MM.1S (cell line): ENCODE data around the gene RASSF6.
"Not testable (repeated sequence)": the region's sequence is repeated elsewhere in the genome, so short reads cannot be mapped to it uniquely, and the experiment has no call there.

Experiments used
- DNase-seq: peaks from one replicate; pipeline ENCODE4 v3.0.0-alpha.2; 2015
- H2AFZ ChIP-seq: fragments of 300-600 bp; sonication (generic); 2 replicates; pipeline ENCODE4 v1.6.0; 2016; ENCODE audit warnings: antibody characterized with exemption, low read length
- H3F3A ChIP-seq: fragments of 300-600 bp; sonication (generic); 2 replicates; pipeline ENCODE4 v1.6.1; 2016; ENCODE audit warnings: mild to moderate bottlenecking, antibody characterized with exemption, low read length, moderate library complexity, mixed read lengths; ENCODE audit not compliant: insufficient read depth
- H3K27ac ChIP-seq: fragments of 300-600 bp; sonication (generic); 2 replicates; pipeline ENCODE4 v1.5.1; 2016; ENCODE audit warnings: mild to moderate bottlenecking, low read length
- H3K27me3 ChIP-seq: fragments of 300-600 bp; sonication (generic); replicated peaks from 2 replicates; pipeline ENCODE4 v1.6.0; 2016; ENCODE audit warnings: low read length; ENCODE audit not compliant: insufficient read depth
- H3K36me3 ChIP-seq: fragments of 300-600 bp; sonication (generic); replicated peaks from 2 replicates; pipeline ENCODE4 v1.6.1; 2016; ENCODE audit warnings: mild to moderate bottlenecking, low read length, mixed read lengths; ENCODE audit not compliant: insufficient read depth
- H3K4me1 ChIP-seq: fragments of 300-600 bp; sonication (generic); 2 replicates; pipeline ENCODE4 v1.6.1; 2016; ENCODE audit warnings: low read length, mixed read lengths
- H3K4me2 ChIP-seq: fragments of 300-600 bp; sonication (generic); 2 replicates; pipeline ENCODE4 v1.6.0; 2016; ENCODE audit warnings: low read depth, low read length
- H3K4me3 ChIP-seq: fragments of 300-600 bp; sonication (generic); 2 replicates; pipeline ENCODE4 v1.5.1; 2016; ENCODE audit warnings: low read length, mixed read lengths
- H3K79me2 ChIP-seq: fragments of 300-600 bp; sonication (generic); 2 replicates; pipeline ENCODE4 v1.6.1; 2016; ENCODE audit warnings: mixed run types, low read length, mixed read lengths
- H3K9ac ChIP-seq: fragments of 300-600 bp; sonication (generic); 2 replicates; pipeline ENCODE4 v1.6.1; 2016; ENCODE audit warnings: low read length, mixed read lengths
- H3K9me2 ChIP-seq: fragments of 300-600 bp; sonication (generic); replicated peaks from 2 replicates; pipeline ENCODE4 v1.6.1; 2016; ENCODE audit warnings: mild to moderate bottlenecking, low read length, mixed read lengths; ENCODE audit not compliant: insufficient read depth
- H3K9me3 ChIP-seq: fragments of 300-600 bp; sonication (generic); replicated peaks from 2 replicates; pipeline ENCODE4 v1.6.1; 2016; ENCODE audit warnings: mild to moderate bottlenecking, low read length, mixed read lengths; ENCODE audit not compliant: insufficient read depth
- H4K20me1 ChIP-seq: fragments of 300-600 bp; sonication (generic); 2 replicates; pipeline ENCODE4 v1.6.1; 2016; ENCODE audit warnings: mild to moderate bottlenecking, low read length, moderate library complexity, mixed read lengths; ENCODE audit not compliant: insufficient read depth
- EZH2 ChIP-seq: fragments of 300-600 bp; sonication (generic); optimal IDR thresholded peaks from 2 replicates; pipeline ENCODE3; 2017; ENCODE audit warnings: low read depth, mild to moderate bottlenecking, antibody characterized with exemption, low read length, mixed read lengths
- EZH2phosphoT487 ChIP-seq: fragments of 300-600 bp; sonication (generic); IDR thresholded peaks from 2 replicates; pipeline ENCODE4 v1.6.1; 2018; ENCODE audit warnings: antibody characterized with exemption, low read length
- TF ChIP-seq, protein P1 (sequence below): fragments of 300-600 bp; sonication (generic); IDR thresholded peaks from 2 replicates; pipeline ENCODE4 v1.5.1; 2016; ENCODE audit warnings: antibody characterized with exemption, low read length, mixed read lengths

The RASSF6 gene

DNA sequence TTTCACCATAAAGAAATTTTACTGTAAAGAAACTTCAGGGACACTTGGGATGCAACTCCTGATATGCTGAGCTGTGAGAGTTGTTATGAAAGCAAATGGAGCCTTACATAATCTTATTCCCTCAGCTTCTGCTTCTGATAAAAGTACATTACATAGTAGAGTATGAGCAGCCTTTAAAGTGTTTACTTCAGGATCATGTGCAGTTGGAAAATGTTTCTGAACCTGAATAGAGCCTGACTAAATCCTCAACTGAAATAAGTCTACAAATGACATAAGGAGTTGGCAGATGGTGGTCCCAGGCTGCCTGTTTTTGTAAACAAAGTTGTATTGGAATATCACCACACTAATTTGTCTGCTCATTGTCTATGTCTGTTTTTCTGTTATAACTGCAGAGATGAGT lies 19.3 kb downstream of the RASSF6 start:
- Histone ChIP-seq H3K9me3 (no peaks in the 10 kb centered on the region), H3K9ac (no peak overlapping the region), H3K4me3 (no peak overlapping the region), H2AFZ (no peak overlapping the region), H3K4me2 (no peak overlapping the region), H4K20me1 (no peaks in the 10 kb centered on the region), H3K9me2 (no peaks in the 10 kb centered on the region), H3K4me1 (peaks cover 47% of the 10 kb centered on the region), H3K27ac (no peak overlapping the region), H3K27me3 (no peaks in the 10 kb centered on the region), H3K79me2 (no peaks in the 10 kb centered on the region), H3K36me3 (no peaks in the 10 kb centered on the region), H3F3A (peaks cover 17% of the 10 kb centered on the region)
- TF ChIP-seq EZH2 (no peak), EZH2phosphoT487 (no peak)
- TF ChIP-seq, protein P1, sequence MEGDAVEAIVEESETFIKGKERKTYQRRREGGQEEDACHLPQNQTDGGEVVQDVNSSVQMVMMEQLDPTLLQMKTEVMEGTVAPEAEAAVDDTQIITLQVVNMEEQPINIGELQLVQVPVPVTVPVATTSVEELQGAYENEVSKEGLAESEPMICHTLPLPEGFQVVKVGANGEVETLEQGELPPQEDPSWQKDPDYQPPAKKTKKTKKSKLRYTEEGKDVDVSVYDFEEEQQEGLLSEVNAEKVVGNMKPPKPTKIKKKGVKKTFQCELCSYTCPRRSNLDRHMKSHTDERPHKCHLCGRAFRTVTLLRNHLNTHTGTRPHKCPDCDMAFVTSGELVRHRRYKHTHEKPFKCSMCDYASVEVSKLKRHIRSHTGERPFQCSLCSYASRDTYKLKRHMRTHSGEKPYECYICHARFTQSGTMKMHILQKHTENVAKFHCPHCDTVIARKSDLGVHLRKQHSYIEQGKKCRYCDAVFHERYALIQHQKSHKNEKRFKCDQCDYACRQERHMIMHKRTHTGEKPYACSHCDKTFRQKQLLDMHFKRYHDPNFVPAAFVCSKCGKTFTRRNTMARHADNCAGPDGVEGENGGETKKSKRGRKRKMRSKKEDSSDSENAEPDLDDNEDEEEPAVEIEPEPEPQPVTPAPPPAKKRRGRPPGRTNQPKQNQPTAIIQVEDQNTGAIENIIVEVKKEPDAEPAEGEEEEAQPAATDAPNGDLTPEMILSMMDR = no peak
- DNase-seq = no peak

DNA sequence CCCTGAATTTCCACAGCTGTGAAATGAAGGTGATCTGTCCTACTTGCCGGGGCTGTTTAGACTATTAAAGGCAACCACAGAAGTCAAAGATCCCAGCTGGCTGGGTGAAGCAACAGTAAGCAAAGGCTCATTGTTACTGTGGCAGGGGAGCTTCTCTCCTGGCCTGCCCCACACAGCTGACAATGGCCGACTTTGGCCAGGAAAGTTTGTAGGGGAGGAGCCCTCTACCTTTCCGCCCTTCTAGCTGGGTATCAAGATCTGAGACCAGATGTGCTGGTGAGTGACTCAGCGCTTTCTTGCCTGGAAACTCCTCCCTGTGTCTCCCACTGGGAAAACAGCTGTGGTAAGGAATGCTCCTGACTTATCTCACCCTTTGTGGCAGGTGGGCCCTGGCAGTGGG lies 21.1 kb downstream of the RASSF6 start:
- Histone ChIP-seq H3K27ac (peak overlapping the region; percentile 79), H3K9me3 (no peaks in the 10 kb centered on the region), H3K36me3 (no peaks in the 10 kb centered on the region), H2AFZ (peak overlapping the region; percentile 76), H3K4me2 (peak overlapping the region; percentile 90), H3K9ac (peak overlapping the region; percentile 26; the same call in 1 of the 2 replicates), H3K79me2 (no peaks in the 10 kb centered on the region), H3K4me3 (peak overlapping the region; percentile 37), H4K20me1 (no peaks in the 10 kb centered on the region), H3K27me3 (no peaks in the 10 kb centered on the region), H3K9me2 (no peaks in the 10 kb centered on the region), H3K4me1 (peaks cover 47% of the 10 kb centered on the region), H3F3A (peaks cover 15% of the 10 kb centered on the region; the same call in 1 of the 2 replicates)
- DNase-seq = peak; percentile 56
- TF ChIP-seq EZH2 (no peak), EZH2phosphoT487 (no peak)
- TF ChIP-seq, protein P1 = no peak

DNA sequence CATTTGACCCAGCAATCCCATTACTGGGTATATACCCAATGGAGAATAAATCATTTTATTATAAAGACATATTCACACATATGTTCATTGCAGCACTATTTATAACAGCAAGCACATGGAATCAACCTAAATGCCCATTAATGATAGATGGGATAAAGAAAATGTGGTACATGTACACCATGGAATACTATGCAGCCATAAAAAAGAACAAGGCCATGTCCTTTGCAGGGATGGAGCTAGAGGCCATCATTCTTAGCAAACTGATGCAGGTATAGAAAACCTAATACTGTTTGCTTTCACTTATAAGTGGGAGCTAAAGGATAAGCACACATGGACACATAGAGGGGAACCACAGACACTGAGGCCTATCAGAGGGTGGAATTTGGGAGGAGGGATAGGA lies 22.6 kb downstream of the RASSF6 start:
- no peak overlapping the region for H3K9ac ChIP-seq
- no peak overlapping the region for H3K4me2 ChIP-seq
- no peak overlapping the region for H3K4me3 ChIP-seq
- H3K27ac ChIP-seq = no peak overlapping the region
- no peaks in the 10 kb centered on the region for H3K9me3 ChIP-seq
- H4K20me1 ChIP-seq = no peaks in the 10 kb centered on the region
- H3F3A ChIP-seq = peaks cover 15% of the 10 kb centered on the region; the same call in 1 of the 2 replicates
- H3K36me3 ChIP-seq = no peaks in the 10 kb centered on the region
- H3K4me1 ChIP-seq = peaks cover 47% of the 10 kb centered on the region
- H3K79me2 ChIP-seq = no peaks in the 10 kb centered on the region
- no peak overlapping the region for H2AFZ ChIP-seq
- DNase-seq = no peak
- H3K9me2 ChIP-seq = no peaks in the 10 kb centered on the region
- H3K27me3 ChIP-seq = no peaks in the 10 kb centered on the region
- TF ChIP-seq EZH2phosphoT487 (no peak), EZH2 (no peak)
- TF ChIP-seq, protein P1 = no peak

DNA sequence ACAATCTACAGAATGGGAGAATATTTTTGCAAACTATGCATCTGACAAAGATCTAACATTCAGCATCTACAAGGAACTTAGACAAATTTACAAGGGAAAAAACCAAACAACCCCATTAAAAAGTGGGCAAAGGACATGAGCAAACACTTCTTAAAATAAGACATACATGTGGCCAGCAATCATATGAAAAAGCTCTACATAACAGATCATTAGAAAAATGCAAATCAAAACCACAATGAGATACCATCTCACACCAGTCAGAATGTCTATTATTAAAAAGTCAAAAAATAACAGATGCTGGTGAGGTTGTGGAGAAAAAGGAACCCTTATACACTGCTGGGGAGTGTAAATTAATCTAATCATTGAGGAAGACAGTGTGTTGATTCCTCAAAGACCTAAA lies 23.1 kb downstream of the RASSF6 start:
- H3K4me1 ChIP-seq = peaks cover 47% of the 10 kb centered on the region
- H3K27me3 ChIP-seq, H3K36me3 ChIP-seq, H3K9me2 ChIP-seq, H3K4me2 ChIP-seq, H3K4me3 ChIP-seq, DNase-seq, H3K9ac ChIP-seq, H3K79me2 ChIP-seq, H3K9me3 ChIP-seq, H2AFZ ChIP-seq, H4K20me1 ChIP-seq: not testable (repeated sequence)
- H3F3A ChIP-seq = peaks cover 15% of the 10 kb centered on the region; the same call in 1 of the 2 replicates
- H3K27ac ChIP-seq = peak overlapping the region; percentile 5; the same call in 1 of the 2 replicates
